Upper lobe of left lung (tissue), 6 donors: ENCODE measurements around the gene SPEM3. TPM values are rescaled to one million over a fixed set of nuclear protein-coding genes. Genes with fewer than 3 reads are reported as not detected.

Experiments
- ATAC-seq, 2 donors: fragments of 200-7000 bp; cut with Tn5 transposase; one replicate each; pipeline ENCODE4 v1.9.1; 2022; ENCODE audit warnings: mild to moderate bottlenecking in 2 of 2, moderate library complexity in 2 of 2; ENCODE audit not compliant: low FRiP score in 2 of 2
- DNase-seq, 2 donors: peaks; one replicate each; pipeline ENCODE4 v3.0.0-alpha.2; 2019 to 2020
- H3K27ac ChIP-seq, 4 donors: fragments of 200-600 bp; sonication (generic); one replicate each; pipeline ENCODE4 v1.5.1; 2016 to 2019
- H3K27me3 ChIP-seq, 4 donors: fragments of 200-600 bp; sonication (generic); one replicate each; pipeline ENCODE4 v1.5.1; 2017 to 2019
- H3K36me3 ChIP-seq, 4 donors: fragments of 200-600 bp; sonication (generic); one replicate each; pipeline ENCODE4 v1.5.1; 2016 to 2019
- H3K4me1 ChIP-seq, 4 donors: fragments of 200-600 bp; sonication (generic); one replicate each; pipeline ENCODE4 v1.5.1; 2018 to 2019
- H3K4me3 ChIP-seq, 4 donors: fragments of 200-600 bp; sonication (generic); one replicate each; pipeline ENCODE4 v1.5.1; 2017 to 2019; ENCODE audit warnings: mild to moderate bottlenecking in 2 of 4, moderate library complexity in 1 of 4
- H3K9me3 ChIP-seq, 4 donors: fragments of 200-600 bp; sonication (generic); one replicate each; pipeline ENCODE4 v1.5.1; 2018 to 2019
- CTCF ChIP-seq, 6 experiments: fragments of 450-650 bp in 4 of 6; fragments of 200-600 bp in 2 of 6; sonication (generic) in 2 of 6; IDR thresholded peaks; one replicate each; pipeline ENCODE4 v1.5.1; 2016 to 2019; ENCODE audit warnings: antibody characterized with exemption in 6 of 6
- EP300 ChIP-seq, 4 donors: sonication (generic); formaldehyde crosslinking; IDR thresholded peaks; one replicate each; pipeline ENCODE4 v1.5.1; 2017; ENCODE audit warnings: antibody characterized with exemption in 4 of 4, control low read depth in 2 of 4
- POLR2A ChIP-seq, 4 donors: fragments of 450-650 bp; IDR thresholded peaks; one replicate each; pipeline ENCODE4 v1.5.1; 2016 to 2017; ENCODE audit warnings: antibody characterized with exemption in 4 of 4, mild to moderate bottlenecking in 2 of 4
- POLR2AphosphoS5 ChIP-seq, 2 donors: sonication (generic); formaldehyde crosslinking; IDR thresholded peaks; one replicate each; pipeline ENCODE4 v1.5.1; 2017; ENCODE audit warnings: antibody characterized with exemption in 2 of 2
- WGBS, 2 donors: methylation state at CpG; one replicate each; pipeline ENCODE4 v1.1.5; 2017 to 2018; 5-methylcytosine and 5-hydroxymethylcytosine counted together
- total RNA-seq, 6 donors: library from RNA; depleted of rRNA in 4 of 6; stranded (reverse); fragments of >200 nt in 4 of 6; gene quantifications; one replicate each; pipeline versions ENCODE4 v1.1.0 to v1.2.1, GENCODE V29; 2016 to 2021
- donor health status: DM: no; HTN: no; CAD: no; lungs with moderate emphysema.
- donor health status: DM: no; HTN: yes; CAD: no; lungs with severe emphysema.

Gene SPEM3
- total RNA-seq, 6 donors from 2014 or later: not detected

- H3K27me3 ChIP-seq: peaks cover 0 to 27% (median 19%) of the 10 kb centered on the region in 4 donors
Observed at GRCh38 chr17:7440834-7441195, 12.2 kb downstream of the SPEM3 start.

GRCh38 chr17:7441266-7441665 is 12.6 kb downstream of the SPEM3 start:
- DNase-seq (no peak), ATAC-seq (no peak)
- no peak overlapping the region for H3K27ac ChIP-seq
- peaks cover 50 to 63% (median 59%) of the 10 kb centered on the region in 4 donors for H3K4me1 ChIP-seq
- no peaks in the 10 kb centered on the region for H3K9me3 ChIP-seq
- 56 to 77% methylated on average over 7 of the region's 7 CpGs for WGBS, 2 donors
- no peaks in the 10 kb centered on the region for H3K36me3 ChIP-seq
- H3K4me3 ChIP-seq: no peak overlapping the region
- H3K27me3 ChIP-seq: peaks cover 0 to 28% (median 19%) of the 10 kb centered on the region in 4 donors
- TF ChIP-seq CTCF (IDR thresholded peaks at IDR 0.05) (no peak), POLR2A (IDR thresholded peaks at IDR 0.05) (no peak), EP300 (IDR thresholded peaks at IDR 0.05) (no peak), POLR2AphosphoS5 (IDR thresholded peaks at IDR 0.05) (no peak)

More at GRCh38 chr17:7440834-7441195, 12.2 kb downstream of the SPEM3 start:
- DNase-seq (peak in 1 of 2 donors; percentile 80), ATAC-seq (no peak)
- Histone ChIP-seq H3K4me3 (no peak overlapping the region), H3K9me3 (no peaks in the 10 kb centered on the region), H3K36me3 (no peaks in the 10 kb centered on the region), H3K4me1 (peaks cover 54 to 65% (median 62%) of the 10 kb centered on the region in 4 donors), H3K27ac (no peak overlapping the region)
- 8 to 16% methylated on average over 5 to 8 of the region's 12 CpGs for WGBS, 2 donors
- TF ChIP-seq CTCF (IDR thresholded peaks at IDR 0.05) (no peak), POLR2A (IDR thresholded peaks at IDR 0.05) (no peak), EP300 (IDR thresholded peaks at IDR 0.05) (no peak), POLR2AphosphoS5 (IDR thresholded peaks at IDR 0.05) (no peak)

GRCh38 chr17:7442142-7442541 is 13.5 kb downstream of the SPEM3 start:
- Histone ChIP-seq H3K4me1 (peaks cover 49 to 61% (median 55%) of the 10 kb centered on the region in 4 donors), H3K27me3 (peaks cover 0 to 37% (median 24%) of the 10 kb centered on the region in 4 donors), H3K27ac (no peak overlapping the region), H3K36me3 (no peaks in the 10 kb centered on the region), H3K9me3 (no peaks in the 10 kb centered on the region), H3K4me3 (no peak overlapping the region)
- DNase-seq (no peak), ATAC-seq (no peak)
- WGBS, 2 donors: 90 to 94% methylated on average over 2 of the region's 2 CpGs
- TF ChIP-seq CTCF (IDR thresholded peaks at IDR 0.05) (no peak), EP300 (IDR thresholded peaks at IDR 0.05) (no peak), POLR2AphosphoS5 (IDR thresholded peaks at IDR 0.05) (no peak), POLR2A (IDR thresholded peaks at IDR 0.05) (no peak)

- Histone ChIP-seq H3K4me3 (no peak overlapping the region), H3K9me3 (no peaks in the 10 kb centered on the region), H3K36me3 (no peaks in the 10 kb centered on the region), H3K27ac (no peak overlapping the region), H3K27me3 (peaks cover 0 to 36% (median 22%) of the 10 kb centered on the region in 4 donors), H3K4me1 (peaks cover 33 to 45% (median 39%) of the 10 kb centered on the region in 4 donors)
- 80 to 97% methylated on average over 7 of the region's 7 CpGs for WGBS, 2 donors
- DNase-seq (no peak), ATAC-seq (no peak)
- TF ChIP-seq EP300 (IDR thresholded peaks at IDR 0.05) (no peak), POLR2AphosphoS5 (IDR thresholded peaks at IDR 0.05) (no peak)
Observed at GRCh38 chr17:7443499-7444485, 15.1 kb downstream of the SPEM3 start.
